HG02943 (cell line): ENCODE data around the gene COG5.

ENCODE experiments used
- ATAC-seq: cut with Tn5 transposase; IDR thresholded peaks from one replicate; pipeline ENCODE4 v1.9.1; 2021; ENCODE audit warnings: mild to moderate bottlenecking, low read depth, moderate library complexity; ENCODE audit not compliant: unreplicated experiment

COG5 gene

DNA sequence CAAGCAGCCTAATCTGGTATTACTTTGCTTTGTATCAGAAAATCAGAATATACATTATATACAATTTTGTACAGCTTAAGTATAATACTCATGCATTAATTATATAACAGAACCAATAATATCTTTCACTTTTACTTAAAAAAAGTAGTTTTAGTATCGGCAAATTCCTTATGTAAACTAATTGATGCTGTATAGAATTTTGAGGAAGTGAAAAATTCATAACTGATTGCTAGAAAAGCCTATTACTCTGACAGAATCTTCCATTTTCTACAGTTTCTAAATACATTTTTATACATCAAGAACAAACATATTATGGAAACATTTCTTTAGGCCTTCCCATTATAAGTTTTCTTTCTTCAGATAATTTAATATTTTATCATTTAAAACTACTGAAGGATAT, 217.8 kb downstream of the COG5 start:
- ATAC-seq = no peak

- no peak for ATAC-seq
These were observed 218.9 kb downstream of the COG5 start for GRCh38 chr7:107344799-107345198.

DNA sequence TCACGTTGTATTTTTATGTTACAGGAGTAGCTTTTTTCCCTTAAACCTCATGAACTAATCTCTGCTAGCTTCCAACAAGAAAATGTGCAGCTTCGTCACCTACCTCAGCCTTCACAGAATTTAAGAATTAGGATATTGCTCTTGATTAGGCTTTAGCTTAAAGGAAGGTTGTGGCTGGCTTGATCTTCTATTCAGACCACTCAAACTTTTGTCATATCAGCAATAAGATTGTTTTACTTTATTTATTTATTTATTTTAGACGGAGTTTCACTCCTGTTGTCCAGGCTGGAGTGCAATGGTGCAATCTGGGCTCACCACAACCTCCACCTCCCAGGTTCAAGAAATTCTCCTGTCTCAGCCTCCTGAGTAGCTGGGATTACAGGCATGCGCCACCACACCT, 219.4 kb downstream of the COG5 start:
- ATAC-seq = no peak

DNA sequence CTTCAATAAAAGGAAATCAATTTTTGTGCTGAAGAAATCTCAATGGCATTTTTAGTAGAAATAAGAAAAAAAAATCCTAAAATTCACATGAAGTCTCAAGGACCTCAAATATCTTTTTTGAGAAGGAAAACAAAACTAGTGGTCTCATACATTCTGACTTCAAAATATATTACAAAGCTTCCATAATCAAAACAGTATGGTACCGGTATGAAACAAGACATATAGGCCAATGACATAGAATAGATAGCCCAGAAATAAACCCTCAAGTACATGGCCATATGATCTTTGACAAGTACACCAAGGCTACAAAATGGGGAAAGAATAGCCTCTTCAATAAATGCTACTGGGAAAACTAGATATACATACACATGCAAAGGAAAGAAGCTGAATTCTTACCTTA, 225.6 kb downstream of the COG5 start:
- ATAC-seq = no peak

GRCh38 chr7:107332488-107333269, 231.0 kb downstream of the COG5 start:
- ATAC-seq = no peak

GRCh38 chr7:107330478-107330877, 233.2 kb downstream of the COG5 start:
- no peak for ATAC-seq

- no peak for ATAC-seq
These were observed 235.6 kb downstream of the COG5 start for GRCh38 chr7:107327986-107328569.

DNA sequence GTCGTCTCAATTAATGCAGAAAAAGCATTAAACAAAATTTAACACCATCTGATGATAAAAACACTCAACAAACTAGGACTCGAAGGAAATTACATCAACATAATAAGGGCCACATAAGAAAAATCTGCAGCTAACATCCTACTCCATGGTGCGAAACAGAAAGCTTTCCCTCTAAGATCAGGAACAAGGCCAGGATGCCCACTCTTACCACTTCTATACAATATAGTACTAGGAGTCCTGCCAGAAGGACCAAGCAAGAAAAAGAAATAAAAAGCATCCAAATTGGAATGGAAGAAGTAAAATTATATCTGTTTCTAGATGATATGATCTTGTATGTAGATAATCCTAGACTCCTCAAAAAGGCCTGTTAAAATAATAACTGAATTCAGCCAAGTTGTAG, 237.7 kb downstream of the COG5 start:
- no peak for ATAC-seq

DNA sequence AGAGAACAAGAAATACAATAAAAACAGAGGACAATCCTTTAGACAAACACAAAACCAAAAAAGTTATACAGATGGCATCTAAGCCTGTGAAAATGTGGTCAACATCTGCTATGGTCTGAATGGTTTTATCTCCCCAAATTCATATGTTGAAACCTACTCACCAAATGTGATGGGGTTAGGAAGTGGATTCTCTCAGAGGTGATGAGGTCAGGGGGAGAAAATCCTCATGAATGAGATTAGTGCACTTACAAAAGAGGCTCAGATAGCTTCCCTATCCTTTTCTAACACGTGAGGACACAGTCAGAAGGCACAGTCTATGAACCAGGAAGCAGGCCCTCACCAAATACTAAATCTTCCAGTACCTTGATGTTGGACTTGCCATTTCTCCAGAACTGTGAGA, 241.7 kb downstream of the COG5 start:
- ATAC-seq = no peak

- ATAC-seq = no peak
These were observed 242.1 kb downstream of the COG5 start for GRCh38 chr7:107321611-107322010.

GRCh38 chr7:107319724-107320228, 243.9 kb downstream of the COG5 start:
- ATAC-seq = no peak

DNA sequence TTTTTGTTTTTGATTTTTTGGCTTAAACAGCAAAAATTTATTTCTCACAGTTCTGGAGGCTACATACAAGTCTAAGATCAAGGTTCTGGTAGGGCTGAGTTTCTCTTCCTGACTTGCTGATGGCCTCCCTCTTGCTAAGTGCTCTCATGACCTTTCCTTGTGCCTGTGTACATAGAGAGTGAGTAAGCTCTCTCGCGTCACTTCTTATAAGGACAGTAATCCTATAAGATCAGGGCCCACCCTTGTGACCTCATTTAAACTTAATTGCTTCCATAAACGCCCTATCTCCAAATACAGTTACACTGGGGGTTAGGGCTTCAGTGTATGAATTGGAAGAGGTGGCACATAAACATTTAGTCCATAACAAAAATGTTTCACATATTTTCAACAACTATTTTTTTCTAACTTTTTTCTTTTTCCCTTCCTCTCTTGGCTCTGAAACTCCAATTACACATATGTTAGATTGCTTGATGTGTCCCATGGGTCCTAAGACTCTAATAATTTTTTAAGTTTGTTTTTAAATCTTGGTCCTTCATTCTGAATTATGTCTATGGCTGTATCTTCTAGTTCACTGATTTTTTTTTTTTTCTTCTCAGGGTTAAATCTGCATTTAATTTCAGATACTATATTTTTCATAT, 245.1 kb downstream of the COG5 start:
- ATAC-seq = no peak

DNA sequence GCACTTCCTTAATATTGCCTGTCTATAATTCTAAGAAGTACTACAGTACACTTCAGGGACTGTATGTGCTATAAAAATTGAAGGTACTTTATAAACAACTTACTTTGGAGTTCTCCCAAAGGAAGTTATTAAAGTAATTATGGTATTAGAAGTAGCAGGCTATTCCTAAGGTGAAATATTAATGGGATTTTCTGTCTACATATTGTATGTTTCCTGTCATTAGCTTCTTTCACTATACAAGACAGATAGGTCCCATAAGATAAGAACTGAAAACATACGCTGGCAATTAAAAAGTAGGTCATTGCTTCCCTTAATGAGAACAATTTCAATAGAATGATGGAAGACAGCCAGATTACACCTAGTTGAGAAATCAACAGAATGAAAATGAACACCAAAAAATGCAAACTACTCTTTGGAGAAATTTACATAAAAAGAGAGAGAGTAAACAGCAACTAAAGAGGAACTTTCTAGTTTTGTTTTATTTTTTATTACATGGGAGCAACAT, 248.0 kb downstream of the COG5 start:
- no peak for ATAC-seq

- no peak for ATAC-seq
These were observed 250.4 kb downstream of the COG5 start for GRCh38 chr7:107313355-107313754.

GRCh38 chr7:107312418-107312817, 251.3 kb downstream of the COG5 start:
- ATAC-seq = no peak

DNA sequence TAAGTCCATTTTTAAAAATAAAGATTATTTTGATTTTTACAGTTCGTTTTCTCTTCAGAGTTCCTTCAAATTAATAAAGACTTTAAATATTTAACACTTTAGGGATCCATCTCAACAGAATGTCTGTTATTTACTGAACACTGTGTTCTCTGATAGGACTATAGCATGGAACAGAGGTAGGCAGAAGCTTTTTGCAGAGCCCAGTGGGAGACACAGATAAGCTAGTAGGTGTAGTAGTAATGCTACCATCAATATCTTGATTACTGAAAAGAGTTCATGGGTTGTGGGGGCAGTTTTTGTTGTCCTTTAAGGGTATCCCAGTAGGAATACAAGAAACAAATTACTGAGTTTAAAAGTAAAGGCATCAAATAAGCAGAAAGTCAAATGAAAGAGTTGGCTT, 254.4 kb downstream of the COG5 start:
- ATAC-seq = no peak

GRCh38 chr7:107304636-107305035, 259.1 kb downstream of the COG5 start:
- no peak for ATAC-seq

- no peak for ATAC-seq
These were observed 259.7 kb downstream of the COG5 start for GRCh38 chr7:107304063-107304462.

DNA sequence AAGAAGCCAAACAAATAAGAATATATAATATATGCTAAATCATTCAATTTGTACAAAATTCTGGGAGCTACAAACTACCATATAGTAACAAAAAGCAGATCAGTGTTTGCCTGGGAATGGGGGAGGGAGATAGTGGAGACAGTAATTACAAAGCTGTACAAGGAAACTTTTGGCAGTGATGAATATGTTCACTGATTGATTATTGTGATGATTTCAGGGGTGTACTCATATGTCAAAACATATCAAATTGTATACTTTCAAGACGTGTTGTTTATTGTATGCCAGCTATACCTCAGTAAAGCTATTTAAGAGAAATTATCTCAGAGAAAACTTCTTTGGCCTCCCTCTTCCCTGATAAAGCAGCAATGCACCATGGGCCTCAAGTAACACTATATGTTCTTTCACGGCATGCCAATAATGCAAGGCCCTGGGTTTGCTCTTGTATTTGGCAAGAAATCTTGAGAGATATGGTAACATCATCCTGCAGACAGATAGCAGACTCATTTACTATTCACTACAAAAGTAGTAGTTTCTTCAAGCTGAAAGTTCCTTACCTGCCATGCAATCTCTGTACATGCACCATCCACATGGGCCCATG, 261.4 kb downstream of the COG5 start:
- no peak for ATAC-seq

DNA sequence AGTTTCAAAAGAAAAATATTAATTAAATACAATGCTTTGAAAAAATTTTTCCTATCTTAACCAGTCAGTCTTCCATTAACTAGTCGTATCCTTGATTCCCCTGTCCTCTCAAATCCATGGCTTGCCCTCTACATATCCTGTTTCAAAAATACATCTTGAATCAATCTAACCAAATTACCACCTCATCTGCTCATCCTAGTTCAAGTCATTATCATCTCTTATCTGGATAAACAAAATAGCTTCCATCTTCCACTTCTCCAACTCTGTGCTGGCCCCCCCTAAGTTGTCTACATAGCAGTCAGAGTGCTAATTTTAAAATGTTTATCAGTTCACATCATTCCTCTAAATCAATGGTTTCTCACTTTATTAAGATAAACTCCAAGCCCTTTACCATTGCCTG, 269.5 kb downstream of the COG5 start:
- ATAC-seq = no peak

- no peak for ATAC-seq
These were observed 271.1 kb downstream of the COG5 start for GRCh38 chr7:107292591-107292990.
